HG02623 (cell line): ENCODE results near the gene CNTN1.

ENCODE experiments used
- ATAC-seq: cut with Tn5 transposase; IDR thresholded peaks from one replicate; pipeline ENCODE4 v1.9.1; 2021; ENCODE audit warnings: moderate library complexity; ENCODE audit not compliant: unreplicated experiment

CNTN1 gene

GRCh38 chr12:41100572-41100971 is 408.3 kb downstream of the CNTN1 start:
- ATAC-seq = no peak

- ATAC-seq = no peak
Observed at GRCh38 chr12:41101806-41102205, 409.6 kb downstream of the CNTN1 start.

GRCh38 chr12:41103614-41104013 is 411.4 kb downstream of the CNTN1 start:
- ATAC-seq = no peak

GRCh38 chr12:41106315-41106714 is 414.1 kb downstream of the CNTN1 start:
- ATAC-seq = no peak

- no peak for ATAC-seq
Observed at GRCh38 chr12:41108032-41108431, 415.8 kb downstream of the CNTN1 start.

- ATAC-seq = no peak
Observed at GRCh38 chr12:41112903-41113302, 420.7 kb downstream of the CNTN1 start.

GRCh38 chr12:41120211-41120610 is 428.0 kb downstream of the CNTN1 start:
- ATAC-seq = no peak

GRCh38 chr12:41121374-41121773 is 429.1 kb downstream of the CNTN1 start:
- no peak for ATAC-seq
